COLO668 (cell line): Measurements from ENCODE around the gene USP34.
A peak's percentile ranks its signal among the peaks of the same experiment; 100 is the strongest.
"Not testable (repeated sequence)": the region's sequence is repeated elsewhere in the genome, so short reads cannot be mapped to it uniquely, and the experiment has no call there.

Experiments used
- DNase-seq: peaks from one replicate; lab custom pipeline; 2025; ENCODE audit not compliant: unreplicated experiment; lab: John Stamatoyannopoulos, UW

USP34 gene

GRCh38 chr2:61470965-61471904 lies at the start of gene USP34:
TSS of gene USP34 (minus strand) at chr2:61471087. CDS start at chr2:61470692, 395 bp downstream.
- DNase-seq, result peak; percentile 95

GRCh38 chr2:61520261-61520660 lies 49.4 kb upstream of the USP34 start:
- DNase-seq, result no peak

GRCh38 chr2:61512768-61513398 lies 42.0 kb upstream of the USP34 start:
- DNase-seq, result no peak

GRCh38 chr2:61510674-61511671 lies 40.1 kb upstream of the USP34 start:
- no peak for DNase-seq

- DNase-seq, result no peak
Observed at GRCh38 chr2:61504949-61505348, 34.1 kb upstream of the USP34 start.

GRCh38 chr2:61499060-61499459 lies 28.2 kb upstream of the USP34 start:
- DNase-seq, result no peak

- no peak for DNase-seq
Observed at GRCh38 chr2:61493523-61493942, 22.6 kb upstream of the USP34 start.

GRCh38 chr2:61492476-61492875 lies 21.6 kb upstream of the USP34 start:
- DNase-seq, result no peak

- no peak for DNase-seq
Observed at GRCh38 chr2:61485281-61485680, 14.4 kb upstream of the USP34 start.

- no peak for DNase-seq
Observed at GRCh38 chr2:61478086-61478485, 7.2 kb upstream of the USP34 start.

- not testable (repeated sequence) for DNase-seq
Observed at GRCh38 chr2:61476929-61477589, 6.2 kb upstream of the USP34 start.

- DNase-seq, result peak; percentile 27
Observed at GRCh38 chr2:61471905-61472805, 1.3 kb upstream of the USP34 start.

GRCh38 chr2:61470122-61470951 lies 550 bp downstream of the USP34 start:
- DNase-seq, result peak; percentile 84

- DNase-seq, result no peak
Observed at GRCh38 chr2:61469424-61470121, 1.3 kb downstream of the USP34 start.

- not testable (repeated sequence) for DNase-seq
Observed at GRCh38 chr2:61468231-61468630, 2.7 kb downstream of the USP34 start.

- no peak for DNase-seq
Observed at GRCh38 chr2:61465045-61465444, 5.8 kb downstream of the USP34 start.

GRCh38 chr2:61463769-61464475 lies 7.0 kb downstream of the USP34 start:
- no peak for DNase-seq
